Activated naive CD4-positive, alpha-beta T cell (primary cell): ENCODE data around the gene ADAMTS12.
A peak's percentile ranks its signal among the peaks of the same experiment; 100 is the strongest.
"Not testable (repeated sequence)": the region's sequence is repeated elsewhere in the genome, so short reads cannot be mapped to it uniquely, and the experiment has no call there.

Experiments
- DNase-seq, 4 experiments: peaks; one replicate each; lab custom pipeline; 2025; lab: John Stamatoyannopoulos, UW

ADAMTS12 gene

GRCh38 chr5:33891788-33892619 lies at the start of gene ADAMTS12:
ADAMTS12 (minus strand) TSS chr5:33891990; CDS start chr5:33891856, 134 bp downstream.
- no peak for DNase-seq

- DNase-seq: no peak
These were observed 49.3 kb upstream of the ADAMTS12 start for GRCh38 chr5:33941090-33941489.

- DNase-seq: no peak
These were observed 47.9 kb upstream of the ADAMTS12 start for GRCh38 chr5:33939556-33940262.

GRCh38 chr5:33938881-33939280 lies 47.1 kb upstream of the ADAMTS12 start:
- no peak for DNase-seq

GRCh38 chr5:33938507-33938796 lies 46.7 kb upstream of the ADAMTS12 start:
- DNase-seq: no peak

GRCh38 chr5:33937707-33938506 lies 46.1 kb upstream of the ADAMTS12 start:
- no peak for DNase-seq

- no peak for DNase-seq
These were observed 45.4 kb upstream of the ADAMTS12 start for GRCh38 chr5:33937017-33937706.

- DNase-seq: no peak
These were observed 44.7 kb upstream of the ADAMTS12 start, which contains the start of gene RXFP3 for GRCh38 chr5:33936381-33937016. RXFP3 (plus strand) TSS chr5:33936386; CDS start chr5:33936741, 355 bp downstream.

GRCh38 chr5:33936004-33936380 lies 44.2 kb upstream of the ADAMTS12 start:
- DNase-seq: peak in 3 of 4 experiments; percentile 0 to 14 (median 4)

- DNase-seq: no peak
These were observed 42.4 kb upstream of the ADAMTS12 start for GRCh38 chr5:33934176-33934575.

- no peak for DNase-seq
These were observed 42.0 kb upstream of the ADAMTS12 start for GRCh38 chr5:33933723-33934169.

- no peak for DNase-seq
These were observed 39.3 kb upstream of the ADAMTS12 start for GRCh38 chr5:33931136-33931535.

- DNase-seq: no peak
These were observed 38.3 kb upstream of the ADAMTS12 start for GRCh38 chr5:33929925-33930690.

- DNase-seq: no peak
These were observed 36.5 kb upstream of the ADAMTS12 start for GRCh38 chr5:33928283-33928682.

GRCh38 chr5:33927685-33928084 lies 35.9 kb upstream of the ADAMTS12 start:
- no peak for DNase-seq

- no peak for DNase-seq
These were observed 33.5 kb upstream of the ADAMTS12 start for GRCh38 chr5:33925278-33925677.

- DNase-seq: no peak
These were observed 29.2 kb upstream of the ADAMTS12 start for GRCh38 chr5:33921002-33921401.

- DNase-seq: not testable (repeated sequence)
These were observed 23.1 kb upstream of the ADAMTS12 start for GRCh38 chr5:33914844-33915243.

GRCh38 chr5:33906248-33906647 lies 14.5 kb upstream of the ADAMTS12 start:
- not testable (repeated sequence) for DNase-seq

GRCh38 chr5:33905381-33905780 lies 13.6 kb upstream of the ADAMTS12 start:
- no peak for DNase-seq

GRCh38 chr5:33903118-33903517 lies 11.3 kb upstream of the ADAMTS12 start:
- no peak for DNase-seq
